Measurements from ENCODE around the gene DBX2. TPM values are rescaled to one million over a fixed set of nuclear protein-coding genes. Genes with fewer than 3 reads are reported as not detected.
A peak's percentile ranks its signal among the peaks of the same experiment; 100 is the strongest.

Gene DBX2
- total and polyA plus RNA-seq, 2 experiments from 2014 or later = 0.07 to 0.18 TPM

GRCh38 chr12:45077251-45077650, 26.4 kb upstream of the DBX2 start:
- no peaks in the 10 kb centered on the region for H3K36me3 ChIP-seq (ENCODE audit: insufficient read depth)
- H3F3A ChIP-seq (replicated peaks; ENCODE audit: low read depth) = no peaks in the 10 kb centered on the region
- H3K27me3 Mint-ChIP-seq (ENCODE audit: insufficient read depth, low read depth, poor library complexity) = peaks cover 2% of the 10 kb centered on the region
- peak overlapping the region; percentile 98 for H3K27ac Mint-ChIP-seq
- ATAC-seq (peak; percentile 42), DNase-seq (ENCODE audit: low spot score) (peak; percentile 37)
- no peaks in the 10 kb centered on the region for H4K20me1 ChIP-seq (replicated peaks; ENCODE audit: insufficient read depth)
- no peaks in the 10 kb centered on the region for H3K36me3 Mint-ChIP-seq (ENCODE audit: low read depth)
- H3K4me1 Mint-ChIP-seq = peaks cover 39% of the 10 kb centered on the region
- peak overlapping the region; percentile 72 for H3K4me2 ChIP-seq
- no peaks in the 10 kb centered on the region for H3K27me3 ChIP-seq (ENCODE audit: insufficient read depth)
- H3K4me3 Mint-ChIP-seq = peak overlapping the region; percentile 65
- H3K4me3 ChIP-seq = peak overlapping the region; percentile 37
- H3K9me3 Mint-ChIP-seq = no peaks in the 10 kb centered on the region
- H3K27ac ChIP-seq (ENCODE audit: low read depth) = peak overlapping the region; percentile 92
- H3K9me2 ChIP-seq (ENCODE audit: insufficient read depth) = peaks cover 4% of the 10 kb centered on the region; the same call in 1 of the 2 replicates
- H2AFZ ChIP-seq = no peak overlapping the region
- no peaks in the 10 kb centered on the region for H3K79me2 ChIP-seq (replicated peaks; ENCODE audit: insufficient read depth)
- peaks cover 36% of the 10 kb centered on the region for H3K4me1 ChIP-seq (ENCODE audit: insufficient read depth)
- TF ChIP-seq ZNF114 (CRISPR knock-in tag; IDR thresholded peaks at IDR 0.05) = no peak
- TF ChIP-seq POLR2AphosphoS5 (IDR thresholded peaks at IDR 0.05; ENCODE audit: low read depth) = 0 out of 2 replicates have a peak, but pooled peaks have one; percentile 26
- TF ChIP-seq EZH2 (IDR thresholded peaks at IDR 0.05; ENCODE audit: low read depth, unreplicated experiment) = no peak
- peak; percentile 58; the same call in 1 of the 2 replicates for TF ChIP-seq NANOG (IDR thresholded peaks at IDR 0.05; ENCODE audit: borderline replicate concordance)
- TF ChIP-seq ZNF331 (CRISPR knock-in tag; IDR thresholded peaks at IDR 0.05; ENCODE audit: low read depth) = no peak
- TF ChIP-seq ETS1 (IDR thresholded peaks at IDR 0.05) = no peak
- TF ChIP-seq CREB1 (CRISPR knock-in tag; IDR thresholded peaks at IDR 0.05; ENCODE audit: low read depth) = no peak
- TF ChIP-seq ZNF462 (CRISPR knock-in tag; IDR thresholded peaks at IDR 0.05) = no peak
- TF ChIP-seq, protein P1, sequence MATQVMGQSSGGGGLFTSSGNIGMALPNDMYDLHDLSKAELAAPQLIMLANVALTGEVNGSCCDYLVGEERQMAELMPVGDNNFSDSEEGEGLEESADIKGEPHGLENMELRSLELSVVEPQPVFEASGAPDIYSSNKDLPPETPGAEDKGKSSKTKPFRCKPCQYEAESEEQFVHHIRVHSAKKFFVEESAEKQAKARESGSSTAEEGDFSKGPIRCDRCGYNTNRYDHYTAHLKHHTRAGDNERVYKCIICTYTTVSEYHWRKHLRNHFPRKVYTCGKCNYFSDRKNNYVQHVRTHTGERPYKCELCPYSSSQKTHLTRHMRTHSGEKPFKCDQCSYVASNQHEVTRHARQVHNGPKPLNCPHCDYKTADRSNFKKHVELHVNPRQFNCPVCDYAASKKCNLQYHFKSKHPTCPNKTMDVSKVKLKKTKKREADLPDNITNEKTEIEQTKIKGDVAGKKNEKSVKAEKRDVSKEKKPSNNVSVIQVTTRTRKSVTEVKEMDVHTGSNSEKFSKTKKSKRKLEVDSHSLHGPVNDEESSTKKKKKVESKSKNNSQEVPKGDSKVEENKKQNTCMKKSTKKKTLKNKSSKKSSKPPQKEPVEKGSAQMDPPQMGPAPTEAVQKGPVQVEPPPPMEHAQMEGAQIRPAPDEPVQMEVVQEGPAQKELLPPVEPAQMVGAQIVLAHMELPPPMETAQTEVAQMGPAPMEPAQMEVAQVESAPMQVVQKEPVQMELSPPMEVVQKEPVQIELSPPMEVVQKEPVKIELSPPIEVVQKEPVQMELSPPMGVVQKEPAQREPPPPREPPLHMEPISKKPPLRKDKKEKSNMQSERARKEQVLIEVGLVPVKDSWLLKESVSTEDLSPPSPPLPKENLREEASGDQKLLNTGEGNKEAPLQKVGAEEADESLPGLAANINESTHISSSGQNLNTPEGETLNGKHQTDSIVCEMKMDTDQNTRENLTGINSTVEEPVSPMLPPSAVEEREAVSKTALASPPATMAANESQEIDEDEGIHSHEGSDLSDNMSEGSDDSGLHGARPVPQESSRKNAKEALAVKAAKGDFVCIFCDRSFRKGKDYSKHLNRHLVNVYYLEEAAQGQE (IDR thresholded peaks at IDR 0.05; ENCODE audit: unreplicated experiment) = no peak
- no peak for TF ChIP-seq JUNB (IDR thresholded peaks at IDR 0.05; ENCODE audit: unreplicated experiment)
